A549 (cell line): ENCODE data around the gene LEUTX.

ENCODE experiments used
- BHLHE40 ChIP-seq: IDR thresholded peaks from 2 replicates; pipeline ENCODE4 v1.6.1; 2012; ENCODE audit warnings: low read depth, low read length, inconsistent platforms
- CTCF ChIP-seq: fragments of >200 bp; sonication (Bioruptor Twin); formaldehyde crosslinking; IDR thresholded peaks from 3 replicates; pipeline ENCODE4 v1.5.1; 2016
- EP300 ChIP-seq, 2 experiments: fragments of >200 bp; sonication (Bioruptor Twin); formaldehyde crosslinking; IDR thresholded peaks; 2 replicates in 1 of 2; 3 replicates in 1 of 2; pipeline ENCODE4 v1.6.1; 2016 to 2017
- MAX ChIP-seq: IDR thresholded peaks from 2 replicates; pipeline ENCODE4 v1.6.1; 2012
- POLR2A ChIP-seq: IDR thresholded peaks from 2 replicates; pipeline ENCODE4 v1.6.1; 2012; ENCODE audit warnings: mild to moderate bottlenecking, low read length
- ZFP36 ChIP-seq: fragments of 450-650 bp; IDR thresholded peaks from 2 replicates; pipeline ENCODE4 v1.6.1; 2014; ENCODE audit warnings: borderline replicate concordance; ENCODE audit not compliant: partially characterized antibody

DNA sequence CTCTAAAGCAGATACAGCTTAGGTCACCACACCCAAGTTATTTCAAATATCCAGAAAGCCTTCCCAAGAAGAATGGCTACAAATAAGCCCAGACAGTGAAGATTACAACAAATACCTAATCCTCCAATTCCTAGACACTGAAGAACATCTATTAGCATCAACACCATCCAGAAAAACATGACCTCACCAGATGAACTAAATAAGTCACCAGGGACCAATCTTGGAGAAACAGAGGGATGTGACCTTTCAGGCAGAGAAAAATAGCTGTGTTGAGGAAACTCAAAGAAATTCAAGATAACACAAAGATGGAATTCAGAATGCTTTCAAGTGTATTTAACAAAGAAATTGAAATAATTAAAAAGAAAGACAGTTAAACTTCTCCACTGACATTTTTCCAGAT is 25.9 kb upstream of the LEUTX start:
- TF ChIP-seq CTCF: no peak
- no peak for TF ChIP-seq BHLHE40
- TF ChIP-seq ZFP36: no peak
- no peak for TF ChIP-seq MAX
- no peak for TF ChIP-seq POLR2A
- TF ChIP-seq EP300 (IDR thresholded peaks at IDR 0.05): no peak
